K562 (cell line): Measurements from ENCODE around the gene IRAK4. TPM values are rescaled to one million over a fixed set of nuclear protein-coding genes. Genes with fewer than 3 reads are reported as not detected.
A peak's percentile ranks its signal among the peaks of the same experiment; 100 is the strongest.

Experiments
- BRF1 ChIP-seq: IDR thresholded peaks from 3 replicates; pipeline ENCODE4 v1.6.1; 2011; ENCODE audit warnings: borderline replicate concordance, mild to moderate bottlenecking; ENCODE audit not compliant: insufficient read length; ENCODE audit errors: extremely low read depth
- GABPB2 ChIP-seq: fragments of 250-450 bp; sonication (Bioruptor Pico); conservative IDR thresholded peaks from 2 replicates; pipeline ENCODE4 v1.5.1; 2021; ENCODE audit warnings: mild to moderate bottlenecking
- NCOR1 ChIP-seq: fragments of 450-650 bp; IDR thresholded peaks from 2 replicates; pipeline ENCODE4 v1.6.1; 2016; ENCODE audit warnings: mild to moderate bottlenecking, moderate library complexity
- NFIX ChIP-seq: fragments of 250-450 bp; sonication (Bioruptor Pico); IDR thresholded peaks from 2 replicates; pipeline ENCODE4 v1.4.0; 2020; ENCODE audit warnings: low read depth, mild to moderate bottlenecking, moderate library complexity
- SAP30 ChIP-seq: fragments of 200-600 bp; sonication (generic); IDR thresholded peaks from 2 replicates; pipeline ENCODE4 v1.6.1; 2012; ENCODE audit warnings: borderline replicate concordance, low read depth, mild to moderate bottlenecking, moderate library complexity, low read length, control low read depth, inconsistent platforms; ENCODE audit not compliant: insufficient read depth, poor library complexity, severe bottlenecking
- SETDB1 ChIP-seq: IDR thresholded peaks from one replicate; pipeline ENCODE4 v1.6.1; 2012; ENCODE audit warnings: low read length, control low read depth, inconsistent platforms
- SMARCA5 ChIP-seq: fragments of 450-650 bp; IDR thresholded peaks from 2 replicates; pipeline ENCODE4 v1.6.1; 2016
- SRSF7 ChIP-seq: fragments of 200-400 bp; formaldehyde crosslinking; optimal IDR thresholded peaks from 2 replicates; pipeline ENCODE3; 2017; ENCODE audit warnings: mild to moderate bottlenecking, low read depth, low read length
- ZFP30 ChIP-seq: fragments of 250-450 bp; sonication (Bioruptor Pico); IDR thresholded peaks from 2 replicates; pipeline ENCODE4 v1.8.0; 2022; ENCODE audit warnings: moderate library complexity, mild to moderate bottlenecking, inconsistent platforms, borderline replicate concordance
- ZNF316 ChIP-seq: fragments of 450-650 bp; IDR thresholded peaks from 2 replicates; pipeline ENCODE4 v1.6.1; 2016
- ZZZ3 ChIP-seq: fragments of 450-650 bp; IDR thresholded peaks from 2 replicates; pipeline ENCODE4 v1.6.1; 2016; ENCODE audit warnings: antibody characterized with exemption, mild to moderate bottlenecking, moderate library complexity
- polyA plus RNA-seq, 8 experiments: library from polyadenylated mRNA; depleted of rRNA in 4 of 8; stranded (reverse) in 5 of 8; unstranded in 3 of 8; fragments of >200 nt; fragmentation: Nextera tagmentation in 2 of 8; fragmentation: Illumina TruSeq in 1 of 8; extraction: Ambion mirVana in 2 of 8; extraction: Trizol in 1 of 8; gene quantifications; 2 replicates each; pipeline versions ENCODE4 v1.2.1 to v1.2.3, GENCODE V29; 2011 to 2014; ENCODE audit warnings: inconsistent platforms in 1 of 8, missing spikeins in 1 of 8
- total RNA-seq, 7 experiments: library from RNA; depleted of rRNA in 6 of 7; stranded (reverse); fragments of >200 nt in 6 of 7; fragmentation: Illumina TruSeq in 2 of 7; extraction: Trizol in 2 of 7; gene quantifications; 2 replicates each; pipeline versions ENCODE4 v1.2.1 to v1.2.3, GENCODE V29; 2011 to 2021; ENCODE audit warnings: low replicate concordance in 1 of 7
- TF ChIP-seq, protein P1 (sequence below): fragments of 450-650 bp; IDR thresholded peaks from 2 replicates; pipeline ENCODE4 v1.7.1; 2018; ENCODE audit warnings: mild to moderate bottlenecking, low read depth; ENCODE audit not compliant: partially characterized antibody
- TF ChIP-seq, protein P2 (sequence below): fragments of 250-450 bp; sonication (Bioruptor Pico); IDR thresholded peaks from 2 replicates; pipeline ENCODE4 v1.8.0; 2021; ENCODE audit warnings: mild to moderate bottlenecking, moderate library complexity
- TF ChIP-seq, protein P3 (sequence below): fragments of 250-450 bp; sonication (Bioruptor Pico); IDR thresholded peaks from 2 replicates; pipeline ENCODE4 v1.4.0; 2020
- TF ChIP-seq, protein P4 (sequence below): fragments of 250-450 bp; sonication (Bioruptor Pico); IDR thresholded peaks from 2 replicates; pipeline ENCODE4 v1.9.0; 2021; ENCODE audit warnings: mild to moderate bottlenecking, inconsistent platforms

IRAK4 gene
- total and polyA plus RNA-seq, 9 of the 15 experiments (the other 6 are each of a cell fraction or from before 2014, with no cell fraction given): 10.8 to 34.5 (median 16.0) TPM

DNA sequence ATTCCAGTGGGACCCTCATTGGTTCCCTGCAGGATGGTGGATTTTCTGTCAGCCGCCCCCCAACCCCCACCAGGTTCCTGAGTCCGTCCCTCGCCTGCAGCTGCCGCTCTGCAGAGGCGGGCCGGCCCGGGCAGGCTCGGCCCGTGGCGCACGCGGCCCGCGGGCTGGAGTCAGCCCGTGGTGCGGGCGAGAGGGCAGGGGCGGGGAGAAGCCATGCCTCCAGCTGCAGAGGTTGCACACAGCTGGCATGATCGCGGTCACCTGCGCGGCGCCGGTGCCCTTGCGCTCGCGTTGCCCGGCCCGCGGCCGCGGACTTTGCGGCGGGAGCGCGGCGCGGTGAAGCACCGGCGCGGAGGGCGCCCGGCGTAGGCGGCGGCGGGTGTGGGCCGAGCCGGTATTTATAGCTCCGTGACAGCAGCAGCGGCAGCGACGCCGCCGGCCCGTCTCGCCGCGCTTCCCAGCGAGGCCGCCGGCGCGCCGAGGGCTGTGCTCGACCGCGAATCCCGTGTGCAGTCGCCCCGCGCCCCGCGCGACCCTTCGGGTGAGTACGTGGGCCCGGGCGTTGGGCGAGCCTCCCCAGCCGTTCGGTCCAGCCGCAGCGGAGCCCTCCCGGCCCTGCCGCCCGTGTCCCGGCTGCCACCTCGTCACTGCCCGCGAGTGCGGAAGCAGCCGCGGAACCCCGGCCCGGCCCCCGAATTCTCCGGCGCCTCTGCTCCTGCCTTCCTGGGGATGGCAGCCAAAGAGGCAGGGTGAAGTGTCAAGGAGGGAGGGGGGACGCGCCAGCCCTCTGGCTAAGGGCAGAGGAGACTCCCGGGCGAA, 77.1 kb downstream of the IRAK4 start, which contains the start of gene TMEM117 (continued):
- TF ChIP-seq, protein P1, sequence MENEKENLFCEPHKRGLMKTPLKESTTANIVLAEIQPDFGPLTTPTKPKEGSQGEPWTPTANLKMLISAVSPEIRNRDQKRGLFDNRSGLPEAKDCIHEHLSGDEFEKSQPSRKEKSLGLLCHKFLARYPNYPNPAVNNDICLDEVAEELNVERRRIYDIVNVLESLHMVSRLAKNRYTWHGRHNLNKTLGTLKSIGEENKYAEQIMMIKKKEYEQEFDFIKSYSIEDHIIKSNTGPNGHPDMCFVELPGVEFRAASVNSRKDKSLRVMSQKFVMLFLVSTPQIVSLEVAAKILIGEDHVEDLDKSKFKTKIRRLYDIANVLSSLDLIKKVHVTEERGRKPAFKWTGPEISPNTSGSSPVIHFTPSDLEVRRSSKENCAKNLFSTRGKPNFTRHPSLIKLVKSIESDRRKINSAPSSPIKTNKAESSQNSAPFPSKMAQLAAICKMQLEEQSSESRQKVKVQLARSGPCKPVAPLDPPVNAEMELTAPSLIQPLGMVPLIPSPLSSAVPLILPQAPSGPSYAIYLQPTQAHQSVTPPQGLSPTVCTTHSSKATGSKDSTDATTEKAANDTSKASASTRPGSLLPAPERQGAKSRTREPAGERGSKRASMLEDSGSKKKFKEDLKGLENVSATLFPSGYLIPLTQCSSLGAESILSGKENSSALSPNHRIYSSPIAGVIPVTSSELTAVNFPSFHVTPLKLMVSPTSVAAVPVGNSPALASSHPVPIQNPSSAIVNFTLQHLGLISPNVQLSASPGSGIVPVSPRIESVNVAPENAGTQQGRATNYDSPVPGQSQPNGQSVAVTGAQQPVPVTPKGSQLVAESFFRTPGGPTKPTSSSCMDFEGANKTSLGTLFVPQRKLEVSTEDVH: no peak
- TF ChIP-seq, protein P2, sequence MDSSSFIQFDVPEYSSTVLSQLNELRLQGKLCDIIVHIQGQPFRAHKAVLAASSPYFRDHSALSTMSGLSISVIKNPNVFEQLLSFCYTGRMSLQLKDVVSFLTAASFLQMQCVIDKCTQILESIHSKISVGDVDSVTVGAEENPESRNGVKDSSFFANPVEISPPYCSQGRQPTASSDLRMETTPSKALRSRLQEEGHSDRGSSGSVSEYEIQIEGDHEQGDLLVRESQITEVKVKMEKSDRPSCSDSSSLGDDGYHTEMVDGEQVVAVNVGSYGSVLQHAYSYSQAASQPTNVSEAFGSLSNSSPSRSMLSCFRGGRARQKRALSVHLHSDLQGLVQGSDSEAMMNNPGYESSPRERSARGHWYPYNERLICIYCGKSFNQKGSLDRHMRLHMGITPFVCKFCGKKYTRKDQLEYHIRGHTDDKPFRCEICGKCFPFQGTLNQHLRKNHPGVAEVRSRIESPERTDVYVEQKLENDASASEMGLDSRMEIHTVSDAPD (CRISPR knock-in tag): no peak
- TF ChIP-seq SETDB1 (no peak), SMARCA5 (no peak), ZZZ3 (no peak), GABPB2 (CRISPR knock-in tag) (no peak), NFIX (CRISPR knock-in tag) (no peak), NCOR1 (no peak), SRSF7 (no peak), ZNF316 (no peak), SAP30 (no peak), ZFP30 (CRISPR knock-in tag) (no peak), BRF1 (no peak)
- TF ChIP-seq, protein P3, sequence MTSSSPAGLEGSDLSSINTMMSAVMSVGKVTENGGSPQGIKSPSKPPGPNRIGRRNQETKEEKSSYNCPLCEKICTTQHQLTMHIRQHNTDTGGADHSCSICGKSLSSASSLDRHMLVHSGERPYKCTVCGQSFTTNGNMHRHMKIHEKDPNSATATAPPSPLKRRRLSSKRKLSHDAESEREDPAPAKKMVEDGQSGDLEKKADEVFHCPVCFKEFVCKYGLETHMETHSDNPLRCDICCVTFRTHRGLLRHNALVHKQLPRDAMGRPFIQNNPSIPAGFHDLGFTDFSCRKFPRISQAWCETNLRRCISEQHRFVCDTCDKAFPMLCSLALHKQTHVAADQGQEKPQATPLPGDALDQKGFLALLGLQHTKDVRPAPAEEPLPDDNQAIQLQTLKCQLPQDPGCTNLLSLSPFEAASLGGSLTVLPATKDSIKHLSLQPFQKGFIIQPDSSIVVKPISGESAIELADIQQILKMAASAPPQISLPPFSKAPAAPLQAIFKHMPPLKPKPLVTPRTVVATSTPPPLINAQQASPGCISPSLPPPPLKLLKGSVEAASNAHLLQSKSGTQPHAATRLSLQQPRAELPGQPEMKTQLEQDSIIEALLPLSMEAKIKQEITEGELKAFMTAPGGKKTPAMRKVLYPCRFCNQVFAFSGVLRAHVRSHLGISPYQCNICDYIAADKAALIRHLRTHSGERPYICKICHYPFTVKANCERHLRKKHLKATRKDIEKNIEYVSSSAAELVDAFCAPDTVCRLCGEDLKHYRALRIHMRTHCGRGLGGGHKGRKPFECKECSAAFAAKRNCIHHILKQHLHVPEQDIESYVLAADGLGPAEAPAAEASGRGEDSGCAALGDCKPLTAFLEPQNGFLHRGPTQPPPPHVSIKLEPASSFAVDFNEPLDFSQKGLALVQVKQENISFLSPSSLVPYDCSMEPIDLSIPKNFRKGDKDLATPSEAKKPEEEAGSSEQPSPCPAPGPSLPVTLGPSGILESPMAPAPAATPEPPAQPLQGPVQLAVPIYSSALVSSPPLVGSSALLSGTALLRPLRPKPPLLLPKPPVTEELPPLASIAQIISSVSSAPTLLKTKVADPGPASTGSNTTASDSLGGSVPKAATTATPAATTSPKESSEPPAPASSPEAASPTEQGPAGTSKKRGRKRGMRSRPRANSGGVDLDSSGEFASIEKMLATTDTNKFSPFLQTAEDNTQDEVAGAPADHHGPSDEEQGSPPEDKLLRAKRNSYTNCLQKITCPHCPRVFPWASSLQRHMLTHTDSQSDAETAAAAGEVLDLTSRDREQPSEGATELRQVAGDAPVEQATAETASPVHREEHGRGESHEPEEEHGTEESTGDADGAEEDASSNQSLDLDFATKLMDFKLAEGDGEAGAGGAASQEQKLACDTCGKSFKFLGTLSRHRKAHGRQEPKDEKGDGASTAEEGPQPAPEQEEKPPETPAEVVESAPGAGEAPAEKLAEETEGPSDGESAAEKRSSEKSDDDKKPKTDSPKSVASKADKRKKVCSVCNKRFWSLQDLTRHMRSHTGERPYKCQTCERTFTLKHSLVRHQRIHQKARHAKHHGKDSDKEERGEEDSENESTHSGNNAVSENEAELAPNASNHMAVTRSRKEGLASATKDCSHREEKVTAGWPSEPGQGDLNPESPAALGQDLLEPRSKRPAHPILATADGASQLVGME (CRISPR knock-in tag): no peak
- TF ChIP-seq, protein P4, sequence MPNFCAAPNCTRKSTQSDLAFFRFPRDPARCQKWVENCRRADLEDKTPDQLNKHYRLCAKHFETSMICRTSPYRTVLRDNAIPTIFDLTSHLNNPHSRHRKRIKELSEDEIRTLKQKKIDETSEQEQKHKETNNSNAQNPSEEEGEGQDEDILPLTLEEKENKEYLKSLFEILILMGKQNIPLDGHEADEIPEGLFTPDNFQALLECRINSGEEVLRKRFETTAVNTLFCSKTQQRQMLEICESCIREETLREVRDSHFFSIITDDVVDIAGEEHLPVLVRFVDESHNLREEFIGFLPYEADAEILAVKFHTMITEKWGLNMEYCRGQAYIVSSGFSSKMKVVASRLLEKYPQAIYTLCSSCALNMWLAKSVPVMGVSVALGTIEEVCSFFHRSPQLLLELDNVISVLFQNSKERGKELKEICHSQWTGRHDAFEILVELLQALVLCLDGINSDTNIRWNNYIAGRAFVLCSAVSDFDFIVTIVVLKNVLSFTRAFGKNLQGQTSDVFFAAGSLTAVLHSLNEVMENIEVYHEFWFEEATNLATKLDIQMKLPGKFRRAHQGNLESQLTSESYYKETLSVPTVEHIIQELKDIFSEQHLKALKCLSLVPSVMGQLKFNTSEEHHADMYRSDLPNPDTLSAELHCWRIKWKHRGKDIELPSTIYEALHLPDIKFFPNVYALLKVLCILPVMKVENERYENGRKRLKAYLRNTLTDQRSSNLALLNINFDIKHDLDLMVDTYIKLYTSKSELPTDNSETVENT: peak; percentile 26; the same call in 1 of the 2 replicates
